HG03457 (cell line): ENCODE data around the gene CYBB.
A peak's percentile ranks its signal among the peaks of the same experiment; 100 is the strongest.

Experiments
- ATAC-seq: cut with Tn5 transposase; IDR thresholded peaks from one replicate; pipeline ENCODE4 v1.9.1; 2021; ENCODE audit warnings: moderate number of reproducible peaks; ENCODE audit not compliant: unreplicated experiment

CYBB gene

GRCh38 chrX:37834937-37835336, 55.1 kb downstream of the CYBB start:
- no peak for ATAC-seq

- no peak for ATAC-seq
These were observed 61.1 kb downstream of the CYBB start for GRCh38 chrX:37840931-37841330.

DNA sequence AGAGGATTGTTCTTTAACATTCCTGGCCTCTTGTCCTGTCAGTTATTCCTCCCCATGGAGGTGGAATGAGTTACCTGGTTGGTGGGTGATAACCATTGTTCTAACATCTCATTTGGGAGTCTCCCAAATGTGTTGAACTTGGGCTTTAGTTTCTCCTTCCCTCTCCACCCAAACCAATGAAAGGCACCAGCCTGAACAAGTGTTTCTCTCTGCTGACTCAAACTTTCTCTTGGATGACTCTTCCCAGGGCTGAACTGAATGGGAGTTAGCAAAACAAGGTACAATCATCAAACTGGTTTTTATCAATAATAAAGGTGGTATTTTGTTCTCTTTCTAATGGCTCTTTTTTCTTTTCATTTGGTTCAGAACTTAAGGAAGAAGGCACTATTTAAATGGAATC, 64.8 kb downstream of the CYBB start:
- no peak for ATAC-seq

DNA sequence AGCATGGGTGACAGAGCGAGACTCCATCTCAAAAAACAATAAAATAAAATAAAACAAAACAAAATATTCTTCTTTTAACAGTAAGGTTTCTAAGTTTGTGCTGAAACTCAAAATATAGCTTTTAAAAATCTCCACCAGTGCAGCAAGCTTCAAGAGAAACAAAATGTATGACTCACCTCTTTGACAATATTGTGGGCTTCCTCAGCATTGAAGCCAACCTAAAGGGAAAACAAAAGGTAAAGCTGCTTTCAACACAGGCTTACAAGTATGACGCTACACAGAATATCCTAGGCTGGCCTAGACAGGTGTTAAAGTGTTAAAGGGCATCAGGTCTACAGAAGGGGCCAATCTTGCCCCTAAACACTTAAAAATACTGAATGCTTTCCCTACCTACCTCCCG, 66.3 kb downstream of the CYBB start:
- no peak for ATAC-seq

- no peak for ATAC-seq
These were observed 66.7 kb downstream of the CYBB start for GRCh38 chrX:37846558-37846933.

- ATAC-seq: peak; percentile 100
These were observed 67.3 kb downstream of the CYBB start, which contains the start of gene DYNLT3 for GRCh38 chrX:37846934-37847732. DYNLT3 (minus strand) TSS chrX:37847571; CDS start chrX:37847510, 61 bp downstream.

- no peak for ATAC-seq
These were observed 67.9 kb downstream of the CYBB start for GRCh38 chrX:37847733-37848197.

- ATAC-seq: no peak
These were observed 74.3 kb downstream of the CYBB start for GRCh38 chrX:37854148-37854547.

- no peak for ATAC-seq
These were observed 74.9 kb downstream of the CYBB start for GRCh38 chrX:37854748-37855147.

DNA sequence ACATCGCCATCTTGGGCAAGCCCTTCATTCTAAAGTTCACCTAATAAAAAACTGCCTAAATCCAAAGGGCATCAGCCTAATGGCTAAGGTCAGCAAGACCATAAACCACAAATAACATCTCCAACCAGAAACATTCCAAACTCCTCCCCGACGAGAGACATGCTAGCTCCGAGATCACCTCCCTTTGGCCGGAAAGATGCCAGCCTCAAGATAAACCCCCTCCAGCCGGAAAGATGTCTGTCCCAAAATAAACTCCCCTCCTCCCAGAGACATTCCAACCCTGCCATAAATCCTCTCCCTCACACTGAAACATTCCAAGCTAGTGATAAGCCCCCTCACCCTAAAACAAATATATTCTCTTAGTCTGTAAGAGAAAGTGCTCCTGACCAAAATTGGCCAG, 80.9 kb downstream of the CYBB start:
- no peak for ATAC-seq

DNA sequence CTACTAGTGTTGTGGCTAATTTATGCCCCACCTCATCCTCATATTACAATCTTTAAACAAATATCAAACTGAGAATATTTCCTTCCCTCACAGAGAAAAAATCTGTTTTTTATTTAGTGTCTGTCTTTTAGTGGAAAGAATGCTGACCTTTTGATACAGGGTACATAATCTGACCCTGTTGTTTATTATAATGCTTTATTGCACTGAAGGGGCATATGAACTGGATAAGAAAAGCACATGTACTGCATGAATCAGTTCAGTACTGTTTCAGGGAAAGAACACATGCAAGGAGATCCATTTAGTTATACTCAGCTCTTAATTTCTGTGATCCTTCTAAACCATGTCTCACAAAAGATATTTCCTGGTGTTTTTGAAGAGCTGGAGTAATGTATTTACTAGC, 83.0 kb downstream of the CYBB start:
- ATAC-seq: no peak
